Pulmonary artery endothelial cell (primary cell): ENCODE measurements around the gene ARF1. TPM values are rescaled to one million over a fixed set of nuclear protein-coding genes. Genes with fewer than 3 reads are reported as not detected.
A peak's percentile ranks its signal among the peaks of the same experiment; 100 is the strongest.
"Not testable (repeated sequence)": the region's sequence is repeated elsewhere in the genome, so short reads cannot be mapped to it uniquely, and the experiment has no call there.

Experiments
- DNase-seq: peaks from one replicate; pipeline ENCODE4 v3.0.0-alpha.2; 2011; ENCODE audit warnings: low read depth, low spot score
- total RNA-seq: library from RNA; depleted of rRNA; stranded (reverse); fragments of >200 nt; gene quantifications from 2 replicates; pipeline ENCODE4 v1.2.3, GENCODE V29; 2014

Gene ARF1
- total RNA-seq, 1 donor from 2014 or later = 379 TPM

- no peak for DNase-seq
These were observed 19.7 kb downstream of the ARF1 start for GRCh38 chr1:228101994-228102790.

DNA sequence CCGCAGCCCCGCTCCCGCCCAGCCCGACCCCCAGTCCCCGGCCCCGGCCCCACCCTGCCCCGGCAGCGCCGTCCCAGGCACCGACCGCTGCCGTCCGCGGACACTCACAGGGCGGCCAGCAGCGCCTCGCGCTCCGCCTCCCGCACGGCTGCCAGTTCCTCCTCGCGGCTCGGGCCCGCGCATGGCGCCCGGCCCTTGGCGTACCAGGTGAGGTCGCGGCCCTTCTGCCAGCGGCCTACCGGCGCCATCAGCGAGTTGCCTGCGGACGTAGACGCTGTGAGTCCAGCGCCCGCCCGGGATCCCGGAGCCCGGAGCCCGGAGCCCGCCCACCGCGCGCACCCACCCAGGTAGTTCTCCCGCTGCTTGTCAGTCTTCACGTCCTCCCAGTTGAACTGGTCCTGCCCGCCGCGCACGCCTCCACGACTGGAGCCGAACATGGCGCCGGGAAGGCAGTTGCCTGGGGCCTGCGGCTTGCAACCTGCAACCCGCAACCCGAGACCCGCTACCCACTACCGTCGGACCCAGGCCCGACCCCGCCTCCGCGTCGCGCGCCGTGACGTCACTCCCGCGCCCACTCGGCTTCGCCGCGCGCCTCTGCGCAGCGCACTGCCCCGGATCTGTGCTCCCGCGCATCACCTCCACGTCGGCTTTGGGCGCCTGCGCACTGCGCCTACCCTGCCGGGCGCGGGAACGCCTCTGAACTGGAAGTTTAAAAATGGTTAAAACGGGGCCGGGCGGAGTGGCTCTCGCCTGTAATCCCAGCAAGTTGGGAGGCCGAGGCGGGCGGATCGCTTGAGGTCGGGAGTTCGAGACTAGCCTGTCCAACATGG lies 20.5 kb downstream of the ARF1 start, which contains the start of gene C1orf35:
Gene C1orf35 (minus strand): TSS at position 535 of the 830 bp plus-strand sequence. CDS start 98 bp downstream, at position 437.
- peak; percentile 64 for DNase-seq

DNA sequence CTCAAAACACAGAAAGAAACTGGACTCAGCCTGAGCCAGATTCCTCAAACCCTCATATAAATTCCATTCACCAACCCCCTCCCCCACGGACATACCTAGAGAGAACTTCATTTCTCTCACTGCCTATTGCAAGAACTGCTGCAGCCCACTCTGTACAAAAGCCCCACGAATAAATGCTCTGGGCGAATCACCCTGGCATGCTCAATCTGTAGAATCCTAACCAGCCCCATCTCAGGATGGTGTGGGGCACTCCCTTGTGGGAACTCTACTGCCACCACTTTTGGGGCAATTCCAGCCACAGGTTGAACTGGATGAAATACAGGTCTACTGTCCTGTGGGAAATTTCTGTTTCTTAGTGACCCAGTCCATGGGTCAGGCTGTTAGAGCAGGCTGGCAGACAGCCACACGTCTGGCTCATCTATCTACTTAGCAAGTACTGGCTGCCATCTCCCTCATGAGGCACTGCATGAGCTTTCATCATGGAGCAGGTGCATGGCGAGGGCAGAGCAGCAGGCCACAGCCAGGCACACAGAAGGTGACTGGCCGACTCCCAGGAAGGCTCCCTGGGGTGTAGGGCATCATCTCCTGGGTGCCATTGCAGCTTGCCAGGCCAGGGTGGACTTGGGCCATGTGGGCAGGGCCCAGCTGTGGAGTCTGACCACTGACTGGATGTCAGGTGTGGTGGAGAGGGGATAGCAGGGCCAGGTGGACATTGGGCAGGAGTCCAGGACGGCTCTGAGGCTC lies 22.2 kb downstream of the ARF1 start:
- DNase-seq = no peak

GRCh38 chr1:228105270-228105995 lies 22.9 kb downstream of the ARF1 start:
- no peak for DNase-seq

DNA sequence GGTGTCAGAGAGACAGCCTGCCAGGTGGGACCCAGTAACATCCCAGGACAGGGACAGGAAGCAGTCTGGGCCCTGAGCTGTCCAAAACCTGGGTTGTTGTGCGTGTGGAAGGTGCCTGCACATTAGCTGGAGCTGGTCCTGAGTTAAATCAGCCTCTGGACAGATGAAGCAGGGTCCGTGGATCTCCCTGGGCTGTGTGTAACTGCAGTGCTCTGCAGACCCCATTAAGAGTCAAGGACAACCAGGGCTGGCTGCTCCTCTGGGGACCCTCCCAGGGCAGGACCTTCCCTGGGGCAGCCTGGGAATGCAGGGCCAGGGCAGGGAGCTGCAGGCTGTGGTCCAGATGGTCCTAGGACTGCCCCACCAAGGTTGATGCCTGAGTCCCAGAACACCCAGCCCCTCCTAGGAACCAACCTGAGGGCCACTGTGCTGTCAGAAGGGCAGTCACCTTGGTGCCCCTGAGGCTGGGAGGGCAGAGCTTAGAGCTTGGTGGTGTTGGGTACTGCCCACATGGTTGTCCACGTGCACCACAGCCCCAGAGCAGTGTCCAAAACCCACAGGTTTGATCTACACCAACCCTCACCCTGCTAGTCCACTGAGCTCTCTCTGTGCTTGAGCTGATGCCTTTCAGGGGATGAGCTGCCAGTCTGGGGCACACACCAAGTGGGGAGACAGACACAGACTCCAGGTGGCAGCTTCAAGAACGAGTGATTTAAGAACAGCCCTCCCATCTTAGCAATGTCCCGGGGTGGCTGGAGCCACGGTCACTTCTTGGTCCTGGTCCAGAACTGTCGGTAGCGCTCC lies 23.7 kb downstream of the ARF1 start:
- no peak for DNase-seq

- no peak for DNase-seq
These were observed 24.2 kb downstream of the ARF1 start for GRCh38 chr1:228106800-228107054.

- no peak for DNase-seq
These were observed 25.1 kb downstream of the ARF1 start for GRCh38 chr1:228107636-228108035.

DNA sequence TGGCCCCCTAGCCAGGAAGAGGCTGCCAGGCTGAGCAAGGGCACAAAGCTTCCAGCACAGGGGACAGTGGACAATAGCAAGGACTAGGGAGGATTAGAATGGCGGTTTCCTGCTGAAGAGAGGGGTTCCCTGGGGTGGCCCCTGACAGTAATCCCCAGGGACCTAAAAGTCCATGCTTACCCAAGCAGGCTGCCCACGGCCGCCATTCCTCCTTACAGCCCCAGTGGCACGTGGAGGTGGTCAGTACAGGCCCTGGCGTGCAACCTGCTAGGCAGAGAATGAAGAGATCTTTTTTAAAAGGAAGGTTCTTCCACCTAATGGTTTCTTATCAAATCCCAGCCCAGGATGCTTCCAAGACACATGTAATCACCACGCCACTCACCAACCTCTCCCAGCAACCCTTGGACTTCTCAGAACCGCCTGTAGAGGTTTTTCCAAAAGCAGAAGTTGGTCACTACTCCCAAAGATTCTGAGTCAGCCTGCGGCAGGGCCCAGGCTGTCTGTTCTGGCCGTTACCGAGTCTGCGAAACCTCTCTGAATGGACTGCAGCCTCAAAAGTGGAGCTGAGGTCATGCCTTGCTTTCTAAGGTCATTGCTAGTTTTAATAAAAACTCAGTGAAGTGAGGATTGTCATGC lies 25.7 kb downstream of the ARF1 start:
- DNase-seq = no peak

DNA sequence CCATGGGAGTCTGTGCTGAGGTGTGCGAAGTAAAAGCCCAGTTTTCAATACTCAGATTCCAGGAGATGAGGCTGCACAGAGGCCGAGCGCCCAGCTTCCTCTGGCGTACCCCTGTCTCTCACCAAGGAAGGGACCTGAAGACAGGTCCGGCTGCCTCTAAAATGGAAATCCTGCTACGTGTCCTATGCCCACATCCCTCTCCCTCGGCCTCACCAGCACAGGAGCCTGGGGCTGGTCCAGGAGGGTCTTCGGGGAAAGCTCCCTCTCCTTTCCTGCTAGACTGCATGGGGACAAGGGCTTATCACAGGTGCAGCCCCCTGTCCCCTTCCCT lies 26.2 kb downstream of the ARF1 start:
- DNase-seq = no peak

GRCh38 chr1:228109073-228109961 lies 26.8 kb downstream of the ARF1 start, which contains the start of gene MRPL55:
TSS of gene MRPL55 (minus strand) at chr1:228109299. CDS start at chr1:228108260, 1,039 bp downstream.
- DNase-seq = peak; percentile 85

DNA sequence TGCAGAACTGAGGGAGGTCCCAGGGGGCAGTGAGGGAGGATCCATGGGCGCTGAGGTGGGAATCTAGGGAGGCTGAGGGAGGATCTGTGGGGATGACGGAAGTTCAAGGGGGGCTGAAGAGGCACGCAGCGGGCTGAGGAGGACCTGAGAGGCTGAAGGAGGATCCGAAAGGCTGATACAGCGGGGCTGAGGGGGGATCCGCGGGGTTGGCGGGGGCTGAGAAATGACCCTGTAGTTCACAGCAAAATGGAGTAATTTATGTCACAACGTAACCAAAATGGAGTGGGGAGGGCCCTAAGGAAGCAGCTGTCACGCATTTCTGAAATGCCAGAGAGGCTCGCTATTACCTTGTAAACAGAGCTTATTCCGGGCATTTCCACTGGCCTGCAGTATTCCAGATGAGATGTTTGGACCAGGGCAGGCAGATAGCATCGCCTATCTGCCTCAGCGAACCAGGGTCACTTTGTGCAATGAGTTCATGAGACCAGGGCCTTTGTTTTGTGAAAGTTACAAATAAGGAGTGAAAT lies 27.5 kb downstream of the ARF1 start:
- DNase-seq = no peak

DNA sequence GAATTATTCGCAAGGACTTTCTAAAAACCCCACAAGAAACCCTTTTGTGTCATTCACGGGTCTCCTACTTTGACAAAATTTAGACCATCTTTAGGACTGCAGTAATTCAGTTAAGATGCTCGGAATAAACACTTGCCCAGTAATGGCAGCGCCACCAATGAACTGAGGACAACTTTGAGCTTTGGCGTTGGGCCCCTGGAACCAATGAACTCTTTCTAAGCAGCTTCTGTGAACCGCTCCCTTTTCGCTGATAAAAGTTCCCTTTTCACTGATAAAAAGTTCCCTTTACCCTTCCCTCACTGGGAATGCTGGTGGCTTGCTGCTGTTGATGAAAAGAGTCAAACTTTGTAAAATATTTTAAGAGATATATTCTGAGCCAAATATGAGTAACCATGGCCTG lies 28.0 kb downstream of the ARF1 start:
- DNase-seq = no peak

- DNase-seq = not testable (repeated sequence)
These were observed 28.8 kb downstream of the ARF1 start for GRCh38 chr1:228111315-228111714.

DNA sequence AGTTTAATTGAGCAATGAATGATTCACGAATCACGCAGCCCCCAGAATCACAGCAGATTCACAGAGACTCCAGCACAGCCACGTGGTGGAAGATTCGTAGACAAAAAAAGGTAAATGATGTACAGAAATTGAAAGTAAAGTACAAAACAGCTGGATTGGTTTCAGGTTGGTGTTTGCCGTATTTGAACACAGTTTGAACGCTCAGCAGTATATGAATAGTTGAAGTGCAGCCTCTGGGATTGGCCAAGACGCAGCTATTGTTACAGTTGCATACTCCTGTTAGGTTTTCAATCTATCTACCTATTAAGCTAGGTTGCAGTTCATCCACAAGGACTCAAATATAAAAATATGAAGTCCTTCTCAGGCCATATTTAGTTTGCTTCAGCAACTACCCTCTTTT lies 29.7 kb downstream of the ARF1 start:
- DNase-seq = no peak

- DNase-seq = no peak
These were observed 30.1 kb downstream of the ARF1 start for GRCh38 chr1:228112617-228113016.

GRCh38 chr1:228114827-228115226 lies 32.3 kb downstream of the ARF1 start:
- no peak for DNase-seq

DNA sequence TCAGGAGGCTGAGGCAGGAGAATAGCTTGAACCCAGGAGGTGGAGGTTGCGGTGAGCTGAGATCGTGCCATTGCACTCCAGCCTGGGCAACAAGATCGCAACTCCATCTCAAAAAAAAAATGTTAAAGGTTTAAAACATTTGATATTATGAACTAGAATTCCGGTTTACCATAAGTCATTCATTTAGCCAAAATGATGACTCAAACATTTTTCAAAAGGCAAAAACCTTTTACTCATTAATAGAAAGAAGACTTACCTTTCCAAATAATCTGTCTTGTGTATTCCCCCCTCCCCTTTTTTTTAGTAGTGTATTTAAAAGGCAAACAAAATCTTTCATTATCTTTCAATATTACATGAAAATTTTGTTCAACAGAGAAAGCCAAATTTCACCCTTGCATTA lies 34.8 kb downstream of the ARF1 start:
- no peak for DNase-seq

DNA sequence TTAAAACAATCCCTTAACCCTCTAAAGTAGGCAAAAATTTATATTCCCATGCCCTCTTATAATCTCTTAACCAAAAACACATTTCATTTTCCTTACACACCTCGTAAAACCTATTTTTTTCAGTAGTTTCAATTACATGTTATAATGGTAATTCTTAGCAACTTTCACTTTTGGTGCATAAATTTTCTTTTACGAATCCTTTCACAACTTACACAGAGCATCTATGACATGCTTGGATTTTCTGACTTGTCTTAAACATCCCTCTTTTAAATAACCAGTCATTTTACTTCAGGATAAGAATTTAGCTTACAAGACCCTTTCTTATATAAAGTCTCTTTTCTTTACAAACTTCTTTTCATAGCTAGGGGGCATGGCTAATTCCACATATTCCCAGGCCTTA lies 35.5 kb downstream of the ARF1 start:
- no peak for DNase-seq

DNA sequence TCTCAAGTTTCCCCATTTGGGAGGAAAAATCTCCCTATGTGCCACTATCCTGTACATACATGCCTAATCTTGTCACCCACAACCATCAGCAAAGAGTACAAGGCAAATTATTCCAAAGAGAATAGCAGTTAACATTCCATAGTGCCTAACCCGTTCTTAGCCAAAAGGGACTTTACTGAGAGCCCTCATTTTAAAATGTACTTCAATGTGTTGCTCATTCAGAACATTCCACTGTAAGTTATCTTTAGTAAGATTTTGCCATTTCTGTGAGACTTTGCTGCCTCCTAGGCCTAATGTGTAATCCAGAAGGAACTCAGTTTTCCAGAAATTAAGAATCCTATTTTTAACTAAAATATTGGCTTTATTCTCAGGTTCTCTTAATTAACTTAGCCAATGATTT lies 37.8 kb downstream of the ARF1 start:
- no peak for DNase-seq
